ENCODE results near the gene CGRRF1. TPM values are rescaled to one million over a fixed set of nuclear protein-coding genes. Genes with fewer than 3 reads are reported as not detected.

The CGRRF1 gene
- total and polyA plus RNA-seq, 9 donors, result 17.9 to 36.7 (median 21.4) TPM

DNA sequence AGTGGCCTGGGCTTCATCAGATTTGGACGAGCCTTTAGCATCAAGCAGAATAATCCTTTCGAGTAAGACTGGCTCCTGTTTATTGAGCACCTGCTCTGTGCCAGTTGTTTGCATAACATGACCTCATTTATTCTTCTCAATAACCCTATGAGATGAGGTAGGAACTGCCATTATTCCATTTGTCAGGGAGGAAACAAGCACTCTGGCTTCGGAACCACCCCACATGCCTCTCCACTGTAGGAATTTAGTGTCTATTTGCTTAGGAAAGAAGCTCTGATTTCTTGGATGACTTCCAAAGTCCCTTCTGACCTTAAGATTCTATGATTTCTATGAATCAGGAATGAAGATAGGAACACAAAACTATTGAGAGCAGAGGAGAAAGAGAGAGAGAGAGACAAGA is 68.3 kb downstream of the CGRRF1 start:
- intact Hi-C loops (cut with DNase I), result loop anchor here in 1 of 4 donors (10.0 kb wide), 1 partner anchor 57 kb away; no protein-coding TSS in a partner anchor
- TF ChIP-seq, protein P1, sequence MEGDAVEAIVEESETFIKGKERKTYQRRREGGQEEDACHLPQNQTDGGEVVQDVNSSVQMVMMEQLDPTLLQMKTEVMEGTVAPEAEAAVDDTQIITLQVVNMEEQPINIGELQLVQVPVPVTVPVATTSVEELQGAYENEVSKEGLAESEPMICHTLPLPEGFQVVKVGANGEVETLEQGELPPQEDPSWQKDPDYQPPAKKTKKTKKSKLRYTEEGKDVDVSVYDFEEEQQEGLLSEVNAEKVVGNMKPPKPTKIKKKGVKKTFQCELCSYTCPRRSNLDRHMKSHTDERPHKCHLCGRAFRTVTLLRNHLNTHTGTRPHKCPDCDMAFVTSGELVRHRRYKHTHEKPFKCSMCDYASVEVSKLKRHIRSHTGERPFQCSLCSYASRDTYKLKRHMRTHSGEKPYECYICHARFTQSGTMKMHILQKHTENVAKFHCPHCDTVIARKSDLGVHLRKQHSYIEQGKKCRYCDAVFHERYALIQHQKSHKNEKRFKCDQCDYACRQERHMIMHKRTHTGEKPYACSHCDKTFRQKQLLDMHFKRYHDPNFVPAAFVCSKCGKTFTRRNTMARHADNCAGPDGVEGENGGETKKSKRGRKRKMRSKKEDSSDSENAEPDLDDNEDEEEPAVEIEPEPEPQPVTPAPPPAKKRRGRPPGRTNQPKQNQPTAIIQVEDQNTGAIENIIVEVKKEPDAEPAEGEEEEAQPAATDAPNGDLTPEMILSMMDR (IDR thresholded peaks at IDR 0.05), result no peak
- TF ChIP-seq POLR2A (IDR thresholded peaks at IDR 0.05), result no peak
- TF ChIP-seq EP300 (IDR thresholded peaks at IDR 0.05), result no peak
- DNase-seq, result no peak
- Histone ChIP-seq H3K36me3 (no peaks in the 10 kb centered on the region), H3K27me3 (no peaks in the 10 kb centered on the region), H3K4me1 (ENCODE audit: insufficient read depth) (no peaks in the 10 kb centered on the region), H3K9me3 (no peaks in the 10 kb centered on the region), H3K4me3 (no peak overlapping the region), H3K27ac (no peak overlapping the region)
- WGBS, 3 donors, result 83 to 94% (median 88%) methylated on average over 3 of the region's 3 CpGs

DNA sequence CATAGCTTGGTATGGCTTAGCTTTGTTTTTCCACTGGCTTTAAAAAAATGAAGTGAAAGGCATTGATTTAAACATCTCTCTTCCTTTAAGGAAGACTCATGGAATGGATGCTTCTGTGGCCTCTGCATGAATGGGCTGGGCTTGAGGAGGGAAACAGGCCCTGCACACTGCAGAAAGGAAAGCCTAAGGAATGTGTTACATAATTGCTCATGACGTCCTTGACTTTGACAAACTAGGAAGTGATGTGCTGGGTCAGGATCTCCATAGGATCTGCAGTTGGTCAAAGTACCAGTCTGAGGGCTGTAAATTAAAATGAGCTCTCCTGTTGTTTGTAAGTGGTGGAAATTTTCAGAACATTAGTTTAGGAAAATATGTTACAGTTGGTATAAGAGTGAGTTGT is 69.9 kb downstream of the CGRRF1 start:
- no peak overlapping the region for H3K27ac ChIP-seq
- TF ChIP-seq POLR2A (IDR thresholded peaks at IDR 0.05), result no peak
- no peak for TF ChIP-seq EP300 (IDR thresholded peaks at IDR 0.05)
- TF ChIP-seq, protein P1 (IDR thresholded peaks at IDR 0.05), result no peak
- intact Hi-C loops (cut with DNase I), result loop anchor here in 1 of 4 donors (10.0 kb wide), 1 partner anchor 55 kb away; no protein-coding TSS in a partner anchor
- H3K9me3 ChIP-seq, result no peaks in the 10 kb centered on the region
- no peak overlapping the region for H3K4me3 ChIP-seq
- no peak for DNase-seq
- no peaks in the 10 kb centered on the region for H3K4me1 ChIP-seq (ENCODE audit: insufficient read depth)
- H3K27me3 ChIP-seq, result no peaks in the 10 kb centered on the region
- H3K36me3 ChIP-seq, result no peaks in the 10 kb centered on the region
- WGBS, 3 donors, result 3 to 16% (median 9%) methylated on average over 1 of the region's 1 CpG

DNA sequence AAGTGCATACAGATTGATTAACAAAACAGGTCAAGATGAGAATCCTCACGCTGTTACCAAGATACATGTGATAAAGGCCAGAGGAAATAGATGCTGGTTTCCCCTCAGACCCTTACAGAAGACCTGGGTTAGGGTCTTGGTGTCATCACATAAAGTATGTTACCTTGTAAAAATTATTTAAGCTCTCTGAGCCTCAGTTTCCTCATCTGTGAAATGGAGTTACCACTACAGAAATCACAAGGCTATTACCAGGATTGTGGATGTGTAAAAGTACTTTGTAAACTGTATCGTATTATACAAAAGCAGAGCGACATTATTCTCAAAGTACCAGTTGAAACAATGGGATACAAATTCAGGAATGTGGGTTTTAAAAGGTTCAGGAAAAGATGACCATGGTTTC is 71.2 kb downstream of the CGRRF1 start:
- no peaks in the 10 kb centered on the region for H3K36me3 ChIP-seq
- no peaks in the 10 kb centered on the region for H3K27me3 ChIP-seq
- no peak overlapping the region for H3K4me3 ChIP-seq
- 96 to 98% (median 97%) methylated on average over 3 of the region's 3 CpGs for WGBS, 3 donors
- intact Hi-C loops (cut with DNase I), result no loop called here
- TF ChIP-seq, protein P1 (IDR thresholded peaks at IDR 0.05), result no peak
- TF ChIP-seq POLR2A (IDR thresholded peaks at IDR 0.05), result no peak
- TF ChIP-seq EP300 (IDR thresholded peaks at IDR 0.05), result no peak
- no peak for DNase-seq
- H3K4me1 ChIP-seq (ENCODE audit: insufficient read depth), result no peaks in the 10 kb centered on the region
- H3K9me3 ChIP-seq, result no peaks in the 10 kb centered on the region
- H3K27ac ChIP-seq, result no peak overlapping the region

DNA sequence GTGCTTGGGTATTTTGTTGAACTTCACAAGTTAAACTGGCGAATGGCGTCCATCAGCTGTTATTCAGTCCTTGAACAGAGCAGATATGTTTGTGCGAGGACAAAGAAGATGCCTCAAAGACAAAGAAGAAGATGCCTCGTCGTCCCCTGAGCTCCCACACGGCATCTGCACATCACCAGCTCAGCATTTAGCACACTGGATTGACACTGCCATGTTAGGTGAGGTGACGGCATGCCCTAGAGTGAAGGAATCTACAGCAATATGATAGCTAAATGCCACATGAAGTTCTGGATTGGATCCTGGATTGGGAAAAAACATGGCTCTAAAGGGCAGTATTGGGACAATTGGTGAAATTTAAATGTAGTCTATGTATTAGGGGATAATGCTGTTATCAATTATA is 72.6 kb downstream of the CGRRF1 start:
- intact Hi-C loops (cut with DNase I), result no loop called here
- Histone ChIP-seq H3K27me3 (no peaks in the 10 kb centered on the region), H3K4me3 (no peak overlapping the region), H3K4me1 (ENCODE audit: insufficient read depth) (no peaks in the 10 kb centered on the region), H3K27ac (no peak overlapping the region), H3K36me3 (no peaks in the 10 kb centered on the region), H3K9me3 (no peaks in the 10 kb centered on the region)
- WGBS, 3 donors, result 85 to 93% (median 90%) methylated on average over 7 of the region's 7 CpGs
- no peak for DNase-seq
- TF ChIP-seq, protein P1 (IDR thresholded peaks at IDR 0.05), result no peak
- no peak for TF ChIP-seq POLR2A (IDR thresholded peaks at IDR 0.05)
- TF ChIP-seq EP300 (IDR thresholded peaks at IDR 0.05), result no peak

All from ovary (tissue), 9 donors.